ENCODE measurements around the gene TCEAL9. TPM values are rescaled to one million over a fixed set of nuclear protein-coding genes. Genes with fewer than 3 reads are reported as not detected.

TCEAL9 gene
- total RNA-seq, 2 donors from 2014 or later: 43.3 to 56.9 TPM

- Histone ChIP-seq H3K4me3 (no peak overlapping the region), H3K27me3 (no peaks in the 10 kb centered on the region), H3K4me1 (no peaks in the 10 kb centered on the region), H3K27ac (no peak overlapping the region), H3K9me3 (no peaks in the 10 kb centered on the region), H3K36me3 (no peaks in the 10 kb centered on the region)
- no peak for DNase-seq (ENCODE audit: low spot score)
- no peak for TF ChIP-seq CTCF (IDR thresholded peaks at IDR 0.05)
Measured at GRCh38 chrX:103399744-103400143, 43.4 kb downstream of the TCEAL9 start.

- no peak overlapping the region for H3K4me3 ChIP-seq
- H3K27me3 ChIP-seq: no peaks in the 10 kb centered on the region
- H3K9me3 ChIP-seq: no peaks in the 10 kb centered on the region
- TF ChIP-seq CTCF (IDR thresholded peaks at IDR 0.05): no peak
- H3K36me3 ChIP-seq: no peaks in the 10 kb centered on the region
- no peak overlapping the region for H3K27ac ChIP-seq
- no peaks in the 10 kb centered on the region for H3K4me1 ChIP-seq
- DNase-seq (ENCODE audit: low spot score): no peak
Measured at GRCh38 chrX:103400931-103401330, 44.6 kb downstream of the TCEAL9 start.

GRCh38 chrX:103404231-103405008 is 48.1 kb downstream of the TCEAL9 start:
- Histone ChIP-seq H3K36me3 (no peaks in the 10 kb centered on the region), H3K4me3 (peak overlapping the region; percentile 41 to 50), H3K9me3 (no peaks in the 10 kb centered on the region), H3K27me3 (no peaks in the 10 kb centered on the region), H3K4me1 (no peaks in the 10 kb centered on the region), H3K27ac (no peak overlapping the region)
- peak; percentile 80 for DNase-seq (ENCODE audit: low spot score)
- TF ChIP-seq CTCF (IDR thresholded peaks at IDR 0.05): no peak

- Histone ChIP-seq H3K36me3 (no peaks in the 10 kb centered on the region), H3K9me3 (no peaks in the 10 kb centered on the region), H3K27ac (no peak overlapping the region), H3K4me3 (peak overlapping the region; percentile 41 to 50), H3K27me3 (no peaks in the 10 kb centered on the region), H3K4me1 (no peaks in the 10 kb centered on the region)
- TF ChIP-seq CTCF (IDR thresholded peaks at IDR 0.05): no peak
- DNase-seq (ENCODE audit: low spot score): no peak
Measured at GRCh38 chrX:103405009-103405333, 48.7 kb downstream of the TCEAL9 start.

- TF ChIP-seq CTCF (IDR thresholded peaks at IDR 0.05): no peak
- no peak overlapping the region for H3K4me3 ChIP-seq
- no peak overlapping the region for H3K27ac ChIP-seq
- no peaks in the 10 kb centered on the region for H3K4me1 ChIP-seq
- no peak for DNase-seq (ENCODE audit: low spot score)
- H3K36me3 ChIP-seq: no peaks in the 10 kb centered on the region
- H3K9me3 ChIP-seq: no peaks in the 10 kb centered on the region
- no peaks in the 10 kb centered on the region for H3K27me3 ChIP-seq
Measured at GRCh38 chrX:103406256-103406655, 50.0 kb downstream of the TCEAL9 start.

- no peaks in the 10 kb centered on the region for H3K36me3 ChIP-seq
Measured at GRCh38 chrX:103407776-103408175, 51.5 kb downstream of the TCEAL9 start.

More at GRCh38 chrX:103407776-103408175, 51.5 kb downstream of the TCEAL9 start:
- no peak for DNase-seq (ENCODE audit: low spot score)
- Histone ChIP-seq H3K27me3 (no peaks in the 10 kb centered on the region), H3K4me3 (no peak overlapping the region), H3K27ac (no peak overlapping the region), H3K4me1 (no peaks in the 10 kb centered on the region), H3K9me3 (no peaks in the 10 kb centered on the region)
- no peak for TF ChIP-seq CTCF (IDR thresholded peaks at IDR 0.05)
